ENCODE data around the gene ACP5. TPM values are rescaled to one million over a fixed set of nuclear protein-coding genes. Genes with fewer than 3 reads are reported as not detected.
"Not testable (repeated sequence)": the region's sequence is repeated elsewhere in the genome, so short reads cannot be mapped to it uniquely, and the experiment has no call there.

Gene ACP5
- total RNA-seq, result 1 to 10 TPM; 1.3 to 2.7 (median 1.9) TPM
- polyA plus RNA-seq, result under 1 TPM; 0.44 to 0.78 (median 0.62) TPM
- long read RNA-seq, donor 1, partial matches to known transcripts, result 1 of 1 reads
- long read RNA-seq, donor 1, other reads (novel, unspliced or antisense), result 0 of 1 reads
- long read RNA-seq, donor 2, partial matches to known transcripts, result 1 of 1 reads
- long read RNA-seq, donor 2, other reads (novel, unspliced or antisense), result 0 of 1 reads

- TF ChIP-seq CTCF (IDR thresholded peaks at IDR 0.05), result no peak
- WGBS, 3 donors, result 59 to 64% (median 61%) methylated on average over 18 of the region's 18 CpGs
- Histone ChIP-seq H3K27ac (no peak within 1 kb of the TSS), H3K27me3 (ENCODE audit: insufficient read depth in 3 of 3, low read length in 2 of 3) (peaks cover 0 to 21% (median 1%) of the 10 kb centered on the region in 3 donors), H3K36me3 (ENCODE audit: insufficient read depth in 1 of 2, low read depth in 1 of 2) (no peaks in the 10 kb centered on the region), H3K4me3 (peak within 1 kb of the TSS; percentile 32), H3K9me3 (no peaks in the 10 kb centered on the region), H3K4me1 (no peaks in the 10 kb centered on the region)
- intact Hi-C loops (cut with DNase I), result no loop called here
- ATAC-seq, result peak in 1 of 4 donors; percentile 32
- DNase-seq, result no peak
Measured at GRCh38 chr19:11577451-11578257, at the start of gene ACP5. Gene ACP5 (minus strand): TSS chr19:11577645. CDS start chr19:11577317, 328 bp downstream.

GRCh38 chr19:11626252-11626651 is 48.8 kb upstream of the ACP5 start:
- Histone ChIP-seq H3K27ac (no peak overlapping the region), H3K36me3 (ENCODE audit: insufficient read depth in 1 of 2, low read depth in 1 of 2) (no peaks in the 10 kb centered on the region), H3K9me3 (no peaks in the 10 kb centered on the region), H3K4me1 (peaks cover 5% of the 10 kb centered on the region), H3K27me3 (ENCODE audit: insufficient read depth in 3 of 3, low read length in 2 of 3) (peaks cover 0 to 3% (median 0%) of the 10 kb centered on the region in 3 donors), H3K4me3 (no peak overlapping the region)
- DNase-seq (no peak), ATAC-seq (no peak)
- intact Hi-C loops (cut with DNase I), result no loop called here
- WGBS, 3 donors, result 71 to 76% (median 75%) methylated on average over 15 of the region's 15 CpGs
- no peak for TF ChIP-seq CTCF (IDR thresholded peaks at IDR 0.05)

GRCh38 chr19:11624069-11624463 is 46.6 kb upstream of the ACP5 start:
- ATAC-seq, result peak in 1 of 4 donors; percentile 68

GRCh38 chr19:11622401-11622800 is 45.0 kb upstream of the ACP5 start:
- WGBS, 3 donors, result 48 to 60% (median 53%) methylated on average over 3 of the region's 3 CpGs
- ATAC-seq; H3K27ac ChIP-seq; H3K27me3 ChIP-seq (ENCODE audit: insufficient read depth in 3 of 3, low read length in 2 of 3); intact Hi-C loops (cut with DNase I); DNase-seq; H3K4me3 ChIP-seq; H3K4me1 ChIP-seq: not testable (repeated sequence)
- Histone ChIP-seq H3K9me3 (peaks cover 13% of the 10 kb centered on the region), H3K36me3 (ENCODE audit: insufficient read depth in 1 of 2, low read depth in 1 of 2) (peaks cover 15 to 37% of the 10 kb centered on the region in 2 donors)

More at GRCh38 chr19:11624069-11624463, 46.6 kb upstream of the ACP5 start:
- no peak for DNase-seq
- intact Hi-C loops (cut with DNase I), result no loop called here
- 35 to 45% (median 36%) methylated on average over 4 of the region's 4 CpGs for WGBS, 3 donors
- TF ChIP-seq CTCF (IDR thresholded peaks at IDR 0.05), result no peak
- Histone ChIP-seq H3K27ac (no peak overlapping the region), H3K36me3 (ENCODE audit: insufficient read depth in 1 of 2, low read depth in 1 of 2) (peaks cover 3 to 21% of the 10 kb centered on the region in 2 donors), H3K9me3 (no peaks in the 10 kb centered on the region), H3K4me3 (peak overlapping the region; percentile 57), H3K4me1 (peaks cover 5% of the 10 kb centered on the region), H3K27me3 (ENCODE audit: insufficient read depth in 3 of 3, low read length in 2 of 3) (peaks cover 0 to 3% (median 0%) of the 10 kb centered on the region in 3 donors)

GRCh38 chr19:11620553-11620952 is 43.1 kb upstream of the ACP5 start:
- Histone ChIP-seq H3K36me3 (ENCODE audit: insufficient read depth in 1 of 2, low read depth in 1 of 2) (peaks cover 24 to 55% of the 10 kb centered on the region in 2 donors), H3K9me3 (peaks cover 27% of the 10 kb centered on the region), H3K4me3 (no peak overlapping the region), H3K27me3 (ENCODE audit: insufficient read depth in 3 of 3, low read length in 2 of 3) (peaks cover 0 to 3% (median 0%) of the 10 kb centered on the region in 3 donors), H3K4me1 (peaks cover 5% of the 10 kb centered on the region), H3K27ac (no peak overlapping the region)
- intact Hi-C loops (cut with DNase I), result no loop called here
- DNase-seq (no peak), ATAC-seq (no peak)
- WGBS, 3 donors, result 68 to 86% (median 69%) methylated on average over 4 of the region's 4 CpGs
- TF ChIP-seq CTCF (IDR thresholded peaks at IDR 0.05), result no peak

Data from psoas muscle (tissue), 8 donors.